OCI-LY7 (cell line): ENCODE measurements around the gene WTAP.

Experiments
- CTCF ChIP-seq: fragments of 200-600 bp; sonication (generic); conservative IDR thresholded peaks from 2 replicates; pipeline ENCODE4 v1.5.1; 2014; ENCODE audit warnings: mild to moderate bottlenecking, antibody characterized with exemption, low read length, moderate library complexity, mixed read lengths
- EZH2phosphoT487 ChIP-seq: fragments of 200-600 bp; sonication (generic); IDR thresholded peaks from 2 replicates; pipeline ENCODE4 v1.6.1; 2018; ENCODE audit warnings: low read depth, borderline replicate concordance, mild to moderate bottlenecking, mixed run types, antibody characterized with exemption, low read length, moderate library complexity, mixed read lengths

- no peak for TF ChIP-seq EZH2phosphoT487
- TF ChIP-seq CTCF: no peak
Observed at GRCh38 chr6:159684013-159684304, 43.3 kb upstream of the WTAP start.
